HG03280 (cell line): ENCODE measurements around the gene CLPTM1L.

Experiments used
- ATAC-seq: cut with Tn5 transposase; IDR thresholded peaks from one replicate; pipeline ENCODE4 v1.9.1; 2021; ENCODE audit warnings: mild to moderate bottlenecking, moderate library complexity; ENCODE audit not compliant: unreplicated experiment

The CLPTM1L gene

DNA sequence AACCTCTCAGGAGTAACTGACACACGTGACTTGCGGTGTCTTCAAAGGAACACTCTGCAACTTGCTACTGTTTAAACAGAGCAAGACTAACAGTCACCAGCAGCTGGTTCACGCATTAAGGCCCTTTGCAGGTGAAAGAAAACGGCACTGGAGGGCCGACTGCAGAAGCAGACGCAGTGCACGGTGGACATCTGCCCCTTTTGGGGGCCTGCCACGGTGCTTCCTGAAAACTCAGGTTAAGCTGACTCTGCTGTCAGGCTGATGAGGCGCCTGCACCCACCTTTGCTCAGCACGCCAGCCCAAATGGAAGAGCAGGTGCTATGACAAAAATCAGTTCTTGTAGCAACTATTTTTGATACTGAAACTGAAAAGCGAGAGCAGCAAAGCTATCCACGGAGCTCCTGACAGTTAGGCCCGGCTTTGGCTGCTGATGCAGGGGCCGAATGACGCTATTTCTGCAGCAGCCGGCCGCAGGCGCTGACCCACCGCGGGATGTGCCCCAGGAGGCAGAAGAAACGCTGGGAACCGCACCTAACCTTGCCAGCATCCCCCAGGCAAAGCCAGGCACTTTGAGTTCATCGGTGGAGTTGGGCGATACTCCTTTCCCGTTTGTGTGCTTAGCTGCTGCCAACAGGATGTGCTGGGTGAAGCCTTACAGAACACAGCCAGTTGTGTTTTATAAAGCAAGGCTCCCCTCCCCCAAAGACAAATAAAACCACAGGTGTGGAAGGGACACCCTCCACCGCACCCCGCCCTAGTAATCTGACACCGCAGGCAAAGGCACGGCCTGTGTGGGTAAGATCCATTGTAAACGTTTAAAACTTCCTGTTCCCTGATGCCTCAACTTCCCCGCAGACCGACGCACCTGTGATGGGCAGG, 29.0 kb downstream of the CLPTM1L start:
- peak; percentile 59 for ATAC-seq

DNA sequence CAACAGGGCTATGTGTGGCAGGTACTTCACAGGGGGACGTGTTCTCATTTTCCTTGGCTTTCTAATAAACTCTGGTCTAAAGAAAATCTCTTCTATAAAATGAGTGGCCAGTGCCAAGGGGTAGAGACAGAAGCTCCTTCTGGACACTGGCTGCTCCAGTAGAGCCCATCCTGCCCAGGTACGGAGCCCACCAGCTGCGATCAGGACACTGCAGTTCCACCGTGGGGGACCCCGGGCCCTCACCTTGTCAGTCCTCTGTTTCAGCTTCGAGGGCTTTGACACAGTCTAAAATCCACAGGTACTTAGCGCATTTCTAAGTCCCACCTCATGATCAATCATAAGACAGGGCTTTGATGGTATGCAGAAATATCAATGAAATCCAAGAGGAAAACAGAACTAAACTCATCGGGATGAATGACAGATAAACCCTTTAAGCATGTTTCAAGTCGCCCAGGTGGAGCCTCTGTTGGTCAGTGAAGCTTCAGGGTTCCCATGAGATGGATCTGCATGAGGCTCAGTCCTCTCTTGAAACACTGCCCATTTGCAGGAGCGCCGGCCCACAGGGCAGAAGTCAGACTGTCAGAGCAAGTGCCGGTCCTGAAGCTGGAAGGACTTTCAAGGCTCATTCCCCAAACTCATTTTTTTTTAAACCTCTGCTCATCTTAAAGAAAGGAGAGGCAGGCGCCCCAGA, 29.7 kb downstream of the CLPTM1L start:
- ATAC-seq: peak; percentile 4

DNA sequence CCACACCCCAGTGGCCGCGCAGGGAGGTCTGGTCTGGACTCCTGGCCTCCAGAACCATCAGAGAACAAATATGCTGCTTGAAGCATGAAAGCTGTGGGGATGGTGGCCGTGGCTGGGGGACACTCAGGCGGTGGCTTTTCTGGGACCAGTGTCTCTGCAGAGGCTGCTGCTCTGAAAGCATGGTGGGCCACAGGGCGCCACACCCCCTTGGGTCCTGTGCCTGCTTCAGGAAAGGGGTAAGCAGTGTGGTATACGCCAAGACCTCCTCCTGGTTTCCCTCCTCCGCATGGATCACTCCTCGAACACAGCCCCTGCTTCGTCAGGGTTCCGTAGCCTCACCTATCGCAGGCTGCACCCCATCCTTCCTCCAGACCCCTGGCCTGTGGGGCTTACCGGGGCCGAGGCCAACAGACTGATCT, 30.3 kb downstream of the CLPTM1L start:
- no peak for ATAC-seq

DNA sequence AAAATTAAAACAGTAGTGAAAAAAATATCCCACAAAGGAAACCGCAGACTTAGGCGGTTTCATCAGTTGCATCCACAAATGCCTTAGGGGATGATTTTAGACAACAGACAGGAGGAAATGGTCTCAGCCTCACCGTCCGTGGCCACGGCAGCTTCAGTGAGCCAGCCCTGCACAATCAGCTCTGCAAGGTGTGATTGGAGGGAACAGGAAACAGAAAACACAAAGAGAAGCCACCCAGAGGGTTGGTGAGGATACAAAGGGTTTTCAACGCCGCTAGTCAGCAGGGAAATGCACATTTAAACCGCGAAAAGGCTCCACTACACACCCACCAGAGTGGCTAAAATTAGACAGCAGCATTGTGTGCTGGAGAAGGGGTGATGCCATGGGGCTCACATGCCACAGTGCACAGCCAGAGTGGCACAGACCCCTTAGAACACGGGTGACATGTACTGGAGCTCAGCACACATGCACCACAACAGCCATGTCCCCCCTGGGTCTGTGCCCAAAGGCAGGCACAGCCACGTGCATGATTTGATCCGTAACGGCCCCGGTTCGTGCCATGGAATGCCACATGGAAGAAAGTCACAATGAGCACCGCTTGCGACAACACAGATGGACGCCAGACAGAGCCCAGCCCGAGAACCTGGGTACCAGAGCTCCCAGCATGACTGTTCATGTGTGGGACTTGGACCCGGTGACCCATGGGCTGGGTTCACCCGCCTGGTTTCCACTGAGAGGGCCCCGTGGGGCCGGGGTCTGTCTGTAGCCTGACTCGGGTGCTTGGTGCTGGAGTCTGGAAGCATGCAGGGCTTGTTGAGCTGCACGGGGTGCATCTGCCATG, 31.7 kb downstream of the CLPTM1L start:
- ATAC-seq: peak; percentile 59

DNA sequence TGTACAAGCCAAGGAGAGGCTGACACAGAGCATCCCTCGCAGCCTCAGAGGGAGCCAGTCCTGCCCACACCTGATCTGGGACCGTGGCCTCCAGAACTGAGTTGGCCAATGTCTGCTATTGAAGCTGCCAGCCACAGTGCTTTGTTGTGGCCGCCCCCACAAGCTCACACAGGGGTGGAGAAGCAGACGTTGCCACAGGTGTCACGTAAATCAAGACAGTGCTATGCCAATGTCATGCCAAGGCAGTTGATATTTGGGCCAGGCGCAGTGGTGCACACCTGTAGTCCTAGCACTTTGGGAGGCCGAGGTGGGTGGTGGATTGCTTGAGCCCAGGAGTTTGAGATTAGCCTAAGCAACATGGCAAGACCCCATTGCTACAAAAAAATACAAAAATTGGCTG, 32.7 kb downstream of the CLPTM1L start:
- no peak for ATAC-seq

DNA sequence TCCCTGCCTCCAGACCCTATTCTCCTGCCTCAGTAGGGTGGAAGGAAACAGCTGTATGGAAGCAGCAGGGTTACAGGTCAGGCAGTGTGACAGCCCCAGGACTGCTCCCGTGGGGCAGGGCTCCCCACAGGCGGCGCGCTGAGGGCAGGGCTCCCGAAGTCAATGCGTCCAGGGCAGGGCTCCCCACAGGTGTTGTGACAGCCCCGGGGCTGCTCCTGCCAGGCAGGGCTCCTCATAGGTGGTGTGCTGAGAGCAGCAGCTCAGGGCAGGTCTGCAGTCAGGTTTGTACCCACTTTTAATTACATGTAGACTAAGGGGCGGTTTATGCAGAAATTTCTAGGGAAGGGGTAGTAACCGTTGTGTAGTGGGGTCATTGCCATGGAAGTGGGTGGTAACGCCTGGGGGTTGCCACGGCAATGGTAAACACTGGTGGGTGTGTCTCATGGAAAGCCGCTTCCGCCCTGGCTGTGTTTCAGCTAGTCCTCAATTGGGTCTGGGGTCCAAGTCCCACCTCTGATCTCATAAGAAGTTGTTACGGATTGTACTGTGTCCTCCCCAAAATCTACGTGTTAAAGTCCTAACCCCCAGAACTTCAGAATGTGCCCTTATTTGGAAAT, 33.4 kb downstream of the CLPTM1L start:
- ATAC-seq: no peak

DNA sequence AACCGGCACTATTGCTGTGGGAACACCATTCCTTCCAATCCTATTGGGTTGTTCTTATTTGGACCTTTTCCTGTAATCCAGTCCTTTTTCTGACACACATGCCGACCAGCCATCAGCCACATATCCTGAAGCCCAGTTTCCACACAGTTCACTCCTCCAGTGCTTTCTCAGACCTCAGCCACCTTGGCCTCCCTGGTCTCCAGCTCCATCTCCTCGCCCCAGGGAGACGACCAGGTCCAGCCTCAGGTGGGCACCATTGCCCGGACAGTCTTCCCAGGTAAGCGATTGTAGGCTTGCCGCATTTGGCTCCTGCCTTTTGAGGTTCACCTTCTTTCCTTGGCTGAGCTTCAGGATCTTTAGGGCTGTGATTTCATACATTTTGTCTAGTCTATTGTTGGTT, 34.8 kb downstream of the CLPTM1L start:
- no peak for ATAC-seq

DNA sequence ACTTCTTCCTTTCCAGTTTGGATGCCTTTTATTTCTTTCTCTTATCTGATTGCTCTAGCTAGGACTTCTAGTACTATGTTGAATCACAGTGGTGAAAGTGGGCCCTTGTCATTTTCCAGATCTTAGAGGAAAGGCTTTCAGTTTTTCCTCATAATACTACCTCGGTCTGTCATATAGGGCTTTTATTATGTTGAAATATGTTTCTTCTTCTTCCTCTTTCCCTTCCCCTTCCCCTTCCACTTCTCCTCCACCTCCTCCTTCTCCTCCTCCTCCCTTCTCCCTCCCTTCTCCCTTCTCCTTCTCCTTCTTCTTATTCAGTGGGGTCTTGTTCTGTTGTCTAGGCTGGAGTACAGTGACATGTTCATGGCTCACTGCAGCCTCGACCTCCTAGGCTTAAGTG, 40.9 kb downstream of the CLPTM1L start:
- no peak for ATAC-seq

DNA sequence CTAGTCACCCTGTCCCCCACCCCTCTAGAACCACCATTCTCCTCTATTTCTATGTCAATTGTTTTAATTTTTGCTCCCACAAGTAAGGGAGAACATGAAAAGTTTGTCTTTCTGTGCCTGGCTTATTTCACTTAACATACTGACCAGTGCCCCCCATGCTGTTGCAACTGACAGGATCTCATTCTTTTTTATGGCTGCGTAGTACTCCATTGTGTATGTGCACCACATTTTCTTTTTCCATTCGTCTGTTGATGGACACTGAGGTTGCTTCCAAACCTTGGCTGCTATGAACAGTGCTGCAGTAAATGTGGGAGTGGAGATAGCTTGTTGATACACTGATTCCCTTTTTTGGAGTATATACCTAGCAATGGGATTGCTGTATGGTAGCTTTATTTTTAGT, 42.6 kb downstream of the CLPTM1L start:
- no peak for ATAC-seq

DNA sequence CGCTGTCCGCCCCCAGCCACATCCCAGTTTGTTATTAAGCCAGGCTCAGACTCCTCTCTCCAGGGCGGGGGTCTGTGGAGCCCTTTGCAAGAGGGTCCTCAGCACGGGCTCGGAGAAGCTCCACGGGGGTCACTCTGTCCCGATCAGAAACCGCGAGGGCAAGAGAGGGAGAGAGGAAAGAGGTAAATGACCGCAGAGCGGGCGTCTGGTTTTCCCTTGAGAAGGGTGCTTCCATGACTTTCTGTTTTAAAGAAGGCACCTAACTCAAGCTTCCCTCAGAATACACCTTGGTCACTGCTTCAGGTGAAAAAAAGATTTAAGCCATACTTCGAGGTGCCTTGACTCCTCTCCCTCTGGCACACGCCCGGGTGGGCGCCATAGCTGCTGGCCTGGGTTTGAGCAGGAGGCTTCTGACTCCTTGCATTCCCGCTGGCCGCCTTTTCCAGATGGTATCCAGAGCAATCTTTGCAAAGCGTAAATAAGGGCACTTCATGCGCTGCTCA, 44.3 kb downstream of the CLPTM1L start:
- ATAC-seq: no peak

DNA sequence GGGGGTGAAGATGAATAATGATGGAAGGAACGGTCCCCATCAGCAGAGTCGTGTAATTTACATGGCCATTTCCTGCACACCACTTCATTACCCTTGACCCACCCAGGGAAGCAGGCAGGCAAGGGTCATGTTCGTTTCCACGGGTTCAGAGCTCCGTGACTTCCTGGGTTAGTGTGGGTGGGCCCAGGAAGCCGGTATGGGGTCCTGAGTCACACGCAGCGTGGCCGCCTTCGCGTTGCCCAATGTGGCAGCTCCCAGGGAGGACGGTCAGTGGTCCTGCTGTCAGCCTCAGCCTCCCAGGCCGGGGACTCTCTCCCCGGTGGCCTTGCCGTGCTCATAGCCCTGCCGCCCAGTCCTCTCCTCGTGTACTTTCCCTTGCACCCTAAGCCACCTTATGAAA, 44.9 kb downstream of the CLPTM1L start:
- no peak for ATAC-seq

DNA sequence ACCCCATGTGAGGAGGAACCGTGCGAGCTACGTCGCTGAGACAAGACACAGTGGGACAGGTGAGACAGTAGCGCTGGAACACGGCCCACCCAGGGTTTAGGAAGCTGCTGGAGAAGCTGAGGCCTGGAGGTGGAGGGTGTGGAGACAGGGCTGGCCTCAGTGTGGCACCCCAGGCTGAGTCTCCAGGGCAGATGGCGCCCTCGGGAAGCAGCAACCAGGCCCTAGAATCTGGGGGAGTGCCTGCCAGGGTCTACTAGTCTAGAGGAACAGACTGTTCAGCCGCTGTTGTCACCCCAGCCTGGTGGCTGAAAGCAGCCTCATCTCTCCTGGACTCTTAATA, 45.4 kb downstream of the CLPTM1L start:
- no peak for ATAC-seq

DNA sequence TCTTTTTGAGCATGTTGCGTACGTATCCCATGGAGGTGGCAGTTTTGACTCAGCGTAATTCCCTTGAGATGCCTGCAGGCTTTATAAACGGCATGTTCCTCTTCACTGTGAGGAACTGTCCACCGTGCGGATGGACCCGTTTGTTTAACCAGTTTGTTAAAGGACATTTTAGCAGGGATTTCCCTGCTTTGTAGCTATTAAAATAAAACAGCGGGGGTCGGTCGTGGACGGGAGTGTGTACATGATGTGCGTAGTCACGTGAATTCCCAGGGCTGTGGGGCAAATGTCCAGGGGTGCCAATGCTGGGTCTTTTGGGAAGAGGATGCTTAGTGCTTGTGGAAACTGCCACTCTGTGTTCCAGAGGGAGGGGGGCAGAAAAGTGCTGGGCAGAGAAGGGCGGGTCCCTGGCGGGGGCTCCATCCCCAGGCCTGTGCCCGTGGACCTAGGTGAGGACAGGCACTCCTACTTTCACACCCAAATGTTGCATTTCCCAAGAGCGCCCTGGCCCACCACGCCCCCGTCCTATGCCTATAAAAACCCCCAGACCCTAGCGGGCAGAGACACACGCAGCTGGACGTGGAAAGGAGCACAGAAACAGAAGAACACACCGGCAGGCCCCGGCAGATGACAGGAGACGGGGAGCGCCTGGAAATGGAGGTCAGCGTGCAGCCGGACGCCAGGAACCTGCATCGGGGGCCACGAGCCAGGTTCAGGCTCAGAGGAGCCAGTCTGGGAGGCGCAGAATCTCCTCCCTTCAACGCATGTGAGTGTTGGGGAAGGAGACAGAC, 46.0 kb downstream of the CLPTM1L start:
- ATAC-seq: no peak

DNA sequence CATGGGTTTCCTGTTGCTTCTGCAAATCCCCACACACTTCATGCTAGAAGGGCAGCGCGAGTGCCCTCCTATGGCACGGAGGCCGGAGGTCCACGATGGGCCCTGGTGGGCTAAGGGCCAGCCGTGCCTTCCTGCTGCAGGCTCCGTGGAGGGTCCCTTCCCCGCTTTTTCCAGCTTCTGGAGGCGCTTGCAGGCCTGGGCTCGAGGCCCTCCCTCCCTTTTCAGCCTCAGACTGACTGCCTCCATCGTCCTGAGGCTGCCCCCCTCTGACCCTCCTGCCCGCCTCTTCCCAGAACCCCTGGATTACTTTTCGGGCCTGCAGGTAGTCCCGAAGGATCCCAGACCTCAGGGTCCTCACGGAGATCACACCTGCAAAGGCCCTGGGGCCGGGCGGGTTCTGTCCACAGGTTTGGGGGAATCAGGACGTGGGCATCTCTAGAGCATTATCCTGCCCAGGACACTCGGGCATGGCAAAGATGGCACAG, 46.8 kb downstream of the CLPTM1L start:
- no peak for ATAC-seq

DNA sequence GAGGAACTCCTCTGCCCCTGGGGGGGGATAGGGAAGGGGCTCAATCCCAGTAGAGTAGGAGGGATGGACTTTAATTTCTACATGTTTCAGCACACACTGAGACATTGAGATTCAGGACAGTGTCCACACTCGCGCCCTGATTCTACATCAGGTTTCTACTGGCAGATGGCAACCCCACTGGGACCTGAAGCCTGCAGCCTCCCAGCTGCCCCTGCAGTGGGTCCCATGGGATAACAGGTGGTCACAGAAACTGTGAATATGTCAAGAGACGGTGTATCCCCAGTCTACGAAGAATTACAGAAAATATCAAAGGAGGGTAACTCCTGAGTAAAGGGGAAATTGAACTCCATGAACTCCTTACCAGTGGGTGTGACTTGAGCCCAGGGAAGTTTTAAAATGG, 47.7 kb downstream of the CLPTM1L start:
- no peak for ATAC-seq

DNA sequence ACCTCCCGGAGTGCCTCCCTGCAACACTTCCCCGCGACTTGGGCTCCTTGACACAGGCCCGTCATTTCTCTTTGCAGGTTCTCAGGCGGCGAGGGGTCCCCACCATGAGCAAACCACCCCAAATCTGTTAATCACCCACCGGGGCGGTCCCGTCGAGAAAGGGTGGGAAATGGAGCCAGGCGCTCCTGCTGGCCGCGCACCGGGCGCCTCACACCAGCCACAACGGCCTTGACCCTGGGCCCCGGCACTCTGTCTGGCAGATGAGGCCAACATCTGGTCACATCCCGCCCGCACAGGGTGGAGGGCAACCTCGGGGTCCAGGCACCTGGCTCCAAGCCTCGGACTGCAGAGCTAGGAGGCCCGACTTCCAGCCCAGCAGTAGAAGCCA, 49.3 kb downstream of the CLPTM1L start:
- no peak for ATAC-seq

DNA sequence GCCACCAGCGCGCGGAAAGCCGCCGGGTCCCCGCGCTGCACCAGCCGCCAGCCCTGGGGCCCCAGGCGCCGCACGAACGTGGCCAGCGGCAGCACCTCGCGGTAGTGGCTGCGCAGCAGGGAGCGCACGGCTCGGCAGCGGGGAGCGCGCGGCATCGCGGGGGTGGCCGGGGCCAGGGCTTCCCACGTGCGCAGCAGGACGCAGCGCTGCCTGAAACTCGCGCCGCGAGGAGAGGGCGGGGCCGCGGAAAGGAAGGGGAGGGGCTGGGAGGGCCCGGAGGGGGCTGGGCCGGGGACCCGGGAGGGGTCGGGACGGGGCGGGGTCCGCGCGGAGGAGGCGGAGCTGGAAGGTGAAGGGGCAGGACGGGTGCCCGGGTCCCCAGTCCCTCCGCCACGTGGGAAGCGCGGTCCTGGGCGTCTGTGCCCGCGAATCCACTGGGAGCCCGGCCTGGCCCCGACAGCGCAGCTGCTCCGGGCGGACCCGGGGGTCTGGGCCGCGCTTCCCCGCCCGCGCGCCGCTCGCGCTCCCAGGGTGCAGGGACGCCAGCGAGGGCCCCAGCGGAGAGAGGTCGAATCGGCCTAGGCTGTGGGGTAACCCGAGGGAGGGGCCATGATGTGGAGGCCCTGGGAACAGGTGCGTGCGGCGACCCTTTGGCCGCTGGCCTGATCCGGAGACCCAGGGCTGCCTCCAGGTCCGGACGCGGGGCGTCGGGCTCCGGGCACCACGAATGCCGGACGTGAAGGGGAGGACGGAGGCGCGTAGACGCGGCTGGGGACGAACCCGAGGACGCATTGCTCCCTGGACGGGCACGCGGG, 49.9 kb downstream of the CLPTM1L start, which contains the start of gene TERT:
Gene TERT, minus strand, starts transcription at position 234 of the 815 bp plus-strand sequence. Its CDS starts 79 bp downstream, at position 155.
- ATAC-seq: peak; percentile 49

DNA sequence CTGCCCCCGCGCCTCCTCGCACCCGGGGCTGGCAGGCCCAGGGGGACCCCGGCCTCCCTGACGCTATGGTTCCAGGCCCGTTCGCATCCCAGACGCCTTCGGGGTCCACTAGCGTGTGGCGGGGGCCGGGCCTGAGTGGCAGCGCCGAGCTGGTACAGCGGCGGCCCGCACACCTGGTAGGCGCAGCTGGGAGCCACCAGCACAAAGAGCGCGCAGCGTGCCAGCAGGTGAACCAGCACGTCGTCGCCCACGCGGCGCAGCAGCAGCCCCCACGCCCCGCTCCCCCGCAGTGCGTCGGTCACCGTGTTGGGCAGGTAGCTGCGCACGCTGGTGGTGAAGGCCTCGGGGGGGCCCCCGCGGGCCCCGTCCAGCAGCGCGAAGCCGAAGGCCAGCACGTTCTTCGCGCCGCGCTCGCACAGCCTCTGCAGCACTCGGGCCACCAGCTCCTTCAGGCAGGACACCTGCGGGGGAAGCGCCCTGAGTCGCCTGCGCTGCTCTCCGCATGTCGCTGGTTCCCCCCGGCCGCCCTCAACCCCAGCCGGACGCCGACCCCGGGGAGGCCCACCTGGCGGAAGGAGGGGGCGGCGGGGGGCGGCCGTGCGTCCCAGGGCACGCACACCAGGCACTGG, 50.6 kb downstream of the CLPTM1L start:
- ATAC-seq: peak; percentile 18
